Tibial nerve (tissue), 4 donors: ENCODE results near the gene NTF3. TPM values are rescaled to one million over a fixed set of nuclear protein-coding genes. Genes with fewer than 3 reads are reported as not detected.

Experiments used
- DNase-seq, 2 donors: peaks; one replicate each; pipeline ENCODE4 v3.0.0-alpha.2; 2019; ENCODE audit warnings: low spot score in 2 of 2
- H3K27ac ChIP-seq, 4 donors: fragments of 200-600 bp; sonication (generic) in 3 of 4; one replicate each; pipeline ENCODE4 v1.5.1; 2017 to 2019; ENCODE audit warnings: mild to moderate bottlenecking in 1 of 4
- H3K27me3 ChIP-seq, 2 donors: fragments of 200-600 bp; sonication (generic) in 1 of 2; one replicate each; pipeline versions ENCODE4 v1.5.1 to v1.6.0; 2017 to 2019
- H3K36me3 ChIP-seq, 3 donors: fragments of 200-600 bp; sonication (generic); one replicate each; pipeline ENCODE4 v1.5.1; 2018 to 2019
- H3K4me1 ChIP-seq, 4 donors: fragments of 200-600 bp; sonication (generic) in 3 of 4; one replicate each; pipeline ENCODE4 v1.5.1; 2017 to 2019
- H3K4me3 ChIP-seq, 4 donors: fragments of 200-600 bp; sonication (generic) in 3 of 4; one replicate each; pipeline ENCODE4 v1.5.1; 2017 to 2019; ENCODE audit warnings: mild to moderate bottlenecking in 1 of 4, moderate library complexity in 1 of 4
- H3K9me3 ChIP-seq, 4 donors: fragments of 200-600 bp; sonication (generic) in 3 of 4; one replicate each; pipeline ENCODE4 v1.5.1; 2017 to 2019
- CTCF ChIP-seq, 5 experiments: fragments of 200-600 bp in 3 of 5; fragments of 450-650 bp in 2 of 5; sonication (generic) in 3 of 5; IDR thresholded peaks; one replicate each; pipeline ENCODE4 v1.5.1; 2016 to 2019; ENCODE audit warnings: antibody characterized with exemption in 5 of 5, mild to moderate bottlenecking in 3 of 5, moderate library complexity in 2 of 5
- EP300 ChIP-seq, 2 donors: sonication (generic); formaldehyde crosslinking; IDR thresholded peaks; one replicate each; pipeline ENCODE4 v1.6.1; 2017; ENCODE audit warnings: antibody characterized with exemption in 2 of 2, mild to moderate bottlenecking in 1 of 2
- POLR2A ChIP-seq, 2 donors: fragments of 450-650 bp; IDR thresholded peaks; one replicate each; pipeline ENCODE4 v1.6.1; 2017; ENCODE audit warnings: antibody characterized with exemption in 2 of 2, mild to moderate bottlenecking in 2 of 2, moderate library complexity in 2 of 2
- WGBS, 2 donors: methylation state at CpG; one replicate each; pipeline ENCODE4 v1.1.5; 2018; 5-methylcytosine and 5-hydroxymethylcytosine counted together
- total RNA-seq, 4 donors: library from RNA; depleted of rRNA; stranded (reverse); fragments of >200 nt; gene quantifications; one replicate each; pipeline ENCODE4 v1.1.0, GENCODE V29; 2016

NTF3 gene
- total RNA-seq, 4 donors from 2014 or later = 1.2 to 5.3 TPM; not detected in 2

GRCh38 chr12:5480938-5481303, 49.0 kb downstream of the NTF3 start:
- TF ChIP-seq EP300 (IDR thresholded peaks at IDR 0.05) (no peak), CTCF (IDR thresholded peaks at IDR 0.05) (no peak), POLR2A (IDR thresholded peaks at IDR 0.05) (no peak)

GRCh38 chr12:5481645-5482044, 49.7 kb downstream of the NTF3 start:
- WGBS, 2 donors = 93 to 94% methylated on average over 5 of the region's 5 CpGs
- H3K36me3 ChIP-seq = no peaks in the 10 kb centered on the region
- H3K27me3 ChIP-seq = no peaks in the 10 kb centered on the region
- no peak for DNase-seq
- TF ChIP-seq EP300 (IDR thresholded peaks at IDR 0.05) (no peak), POLR2A (IDR thresholded peaks at IDR 0.05) (no peak), CTCF (IDR thresholded peaks at IDR 0.05) (no peak)
- no peak overlapping the region for H3K27ac ChIP-seq
- peaks cover 0 to 4% (median 0%) of the 10 kb centered on the region in 4 donors for H3K4me1 ChIP-seq
- H3K4me3 ChIP-seq = no peak overlapping the region
- no peaks in the 10 kb centered on the region for H3K9me3 ChIP-seq

More at GRCh38 chr12:5480938-5481303, 49.0 kb downstream of the NTF3 start:
- no peak for DNase-seq
- Histone ChIP-seq H3K9me3 (no peaks in the 10 kb centered on the region), H3K36me3 (no peaks in the 10 kb centered on the region), H3K4me3 (no peak overlapping the region), H3K27me3 (no peaks in the 10 kb centered on the region), H3K4me1 (peaks cover 0 to 4% (median 0%) of the 10 kb centered on the region in 4 donors), H3K27ac (no peak overlapping the region)
- WGBS, 2 donors = 21 to 28% methylated on average over 6 to 10 of the region's 10 CpGs

- 67 to 68% methylated on average over 6 of the region's 6 CpGs for WGBS, 2 donors
- no peak for TF ChIP-seq CTCF (IDR thresholded peaks at IDR 0.05)
- no peak for TF ChIP-seq POLR2A (IDR thresholded peaks at IDR 0.05)
- no peak for TF ChIP-seq EP300 (IDR thresholded peaks at IDR 0.05)
- H3K27me3 ChIP-seq = no peaks in the 10 kb centered on the region
- no peak overlapping the region for H3K4me3 ChIP-seq
- H3K27ac ChIP-seq = no peak overlapping the region
- H3K36me3 ChIP-seq = no peaks in the 10 kb centered on the region
- no peak for DNase-seq
- H3K4me1 ChIP-seq = peaks cover 0 to 4% (median 0%) of the 10 kb centered on the region in 4 donors
- no peaks in the 10 kb centered on the region for H3K9me3 ChIP-seq
Measured at GRCh38 chr12:5484426-5484825, 52.5 kb downstream of the NTF3 start.

- H3K36me3 ChIP-seq = no peaks in the 10 kb centered on the region
- WGBS, 2 donors = 66 to 92% methylated on average over 4 of the region's 4 CpGs
- H3K4me1 ChIP-seq = peaks cover 0 to 4% (median 0%) of the 10 kb centered on the region in 4 donors
- H3K4me3 ChIP-seq = no peak overlapping the region
- TF ChIP-seq POLR2A (IDR thresholded peaks at IDR 0.05) = no peak
- no peak for TF ChIP-seq CTCF (IDR thresholded peaks at IDR 0.05)
- TF ChIP-seq EP300 (IDR thresholded peaks at IDR 0.05) = no peak
- DNase-seq = no peak
- no peaks in the 10 kb centered on the region for H3K27me3 ChIP-seq
- H3K27ac ChIP-seq = no peak overlapping the region
- no peaks in the 10 kb centered on the region for H3K9me3 ChIP-seq
Measured at GRCh38 chr12:5485454-5485853, 53.5 kb downstream of the NTF3 start.

- H3K9me3 ChIP-seq = no peaks in the 10 kb centered on the region
- H3K27ac ChIP-seq = no peak overlapping the region
- no peak overlapping the region for H3K4me3 ChIP-seq
- no peaks in the 10 kb centered on the region for H3K27me3 ChIP-seq
- no peaks in the 10 kb centered on the region for H3K36me3 ChIP-seq
- H3K4me1 ChIP-seq = no peaks in the 10 kb centered on the region
- DNase-seq = no peak
- TF ChIP-seq CTCF (IDR thresholded peaks at IDR 0.05) (no peak), POLR2A (IDR thresholded peaks at IDR 0.05) (no peak), EP300 (IDR thresholded peaks at IDR 0.05) (no peak)
- WGBS, 2 donors = 78 to 85% methylated on average over 7 of the region's 7 CpGs
Measured at GRCh38 chr12:5487076-5487475, 55.2 kb downstream of the NTF3 start.
